HepG2 (cell line): ENCODE results near the gene OPA3. TPM values are rescaled to one million over a fixed set of nuclear protein-coding genes. Genes with fewer than 3 reads are reported as not detected.

Source experiments
- ATF4 ChIP-seq, 2 experiments: fragments of 450-650 bp in 1 of 2; sonication (generic) in 1 of 2; formaldehyde crosslinking; IDR thresholded peaks; 2 replicates each; pipeline versions ENCODE4 v1.5.0 to v1.8.0; 2020 to 2022; ENCODE audit warnings: mild to moderate bottlenecking in 1 of 2, missing genetic modification reagents in 1 of 2
- EHMT2 ChIP-seq: fragments of 200-600 bp; sonication (generic); IDR thresholded peaks from 2 replicates; pipeline ENCODE4 v1.7.0; 2017; ENCODE audit warnings: antibody characterized with exemption, low read depth, low read length, borderline replicate concordance
- HOMEZ ChIP-seq: IDR thresholded peaks from 2 replicates; pipeline ENCODE4 v1.6.1; 2016; ENCODE audit warnings: low read depth
- HOXA3 ChIP-seq: sonication (generic); formaldehyde crosslinking; IDR thresholded peaks from 2 replicates; pipeline ENCODE4 v1.5.0; 2020; ENCODE audit warnings: missing genetic modification reagents
- IRX3 ChIP-seq: sonication (generic); formaldehyde crosslinking; IDR thresholded peaks from 2 replicates; pipeline ENCODE4 v1.8.1; 2023; ENCODE audit warnings: mild to moderate bottlenecking, low read depth, missing genetic modification reagents, borderline replicate concordance
- KAT7 ChIP-seq: IDR thresholded peaks from 2 replicates; pipeline ENCODE4 v1.6.1; 2018; ENCODE audit warnings: borderline replicate concordance, missing compliant biosample characterization
- KDM1A ChIP-seq: IDR thresholded peaks from 2 replicates; pipeline ENCODE4 v1.6.1; 2016; ENCODE audit warnings: missing compliant biosample characterization
- LBX2 ChIP-seq: sonication (generic); formaldehyde crosslinking; IDR thresholded peaks from 2 replicates; pipeline ENCODE4 v1.5.0; 2020; ENCODE audit warnings: missing genetic modification reagents, mild to moderate bottlenecking, borderline replicate concordance
- MAFG ChIP-seq: sonication (generic); formaldehyde crosslinking; IDR thresholded peaks from 2 replicates; pipeline ENCODE4 v1.5.1; 2020; ENCODE audit warnings: mild to moderate bottlenecking, missing genetic modification reagents
- RCOR2 ChIP-seq: IDR thresholded peaks from 2 replicates; pipeline ENCODE4 v1.6.1; 2016; ENCODE audit warnings: missing biosample characterization, missing genetic modification reagents
- RNF2 ChIP-seq: fragments of 450-650 bp; conservative IDR thresholded peaks from 2 replicates; pipeline ENCODE4 v1.6.1; 2016; ENCODE audit warnings: low read depth
- SOX6 ChIP-seq, 2 experiments: fragments of 450-650 bp in 1 of 2; sonication (generic) in 1 of 2; formaldehyde crosslinking in 1 of 2; IDR thresholded peaks; 2 replicates each; pipeline versions ENCODE4 v1.4.0 to v1.6.1; 2017 to 2020; ENCODE audit warnings: antibody characterized with exemption in 1 of 2, mild to moderate bottlenecking in 1 of 2, missing genetic modification reagents in 1 of 2
- SP4 ChIP-seq: sonication (generic); formaldehyde crosslinking; IDR thresholded peaks from 2 replicates; pipeline ENCODE4 v1.8.1; 2023; ENCODE audit warnings: mild to moderate bottlenecking, missing genetic modification reagents
- ZBTB10 ChIP-seq: sonication (generic); formaldehyde crosslinking; IDR thresholded peaks from 2 replicates; pipeline ENCODE4 v1.4.0; 2020; ENCODE audit warnings: missing genetic modification reagents, borderline replicate concordance
- ZBTB34 ChIP-seq: sonication (generic); formaldehyde crosslinking; IDR thresholded peaks from 2 replicates; pipeline ENCODE4 v1.8.0; 2022; ENCODE audit warnings: mild to moderate bottlenecking, missing genetic modification reagents
- ZFP36L1 ChIP-seq: sonication (generic); formaldehyde crosslinking; IDR thresholded peaks from 2 replicates; pipeline ENCODE4 v1.8.0; 2022; ENCODE audit warnings: mild to moderate bottlenecking, missing genetic modification reagents, moderate library complexity
- ZNF138 ChIP-seq: sonication (generic); formaldehyde crosslinking; IDR thresholded peaks from 2 replicates; pipeline ENCODE4 v1.5.0; 2020; ENCODE audit warnings: mild to moderate bottlenecking, low read depth, missing genetic modification reagents
- ZNF205 ChIP-seq: IDR thresholded peaks from 2 replicates; pipeline ENCODE4 v1.6.1; 2018; ENCODE audit warnings: missing biosample characterization, missing genetic modification reagents
- ZNF552 ChIP-seq: sonication (generic); formaldehyde crosslinking; IDR thresholded peaks from 2 replicates; pipeline ENCODE4 v1.9.0; 2022; ENCODE audit warnings: missing genetic modification reagents, mild to moderate bottlenecking, borderline replicate concordance
- ZNF580 ChIP-seq: IDR thresholded peaks from 2 replicates; pipeline ENCODE4 v1.6.1; 2016; ENCODE audit warnings: low read depth, borderline replicate concordance
- ZNF740 ChIP-seq: sonication (generic); formaldehyde crosslinking; IDR thresholded peaks from 2 replicates; pipeline ENCODE4 v1.4.0; 2020; ENCODE audit warnings: missing genetic modification reagents
- polyA plus RNA-seq, 8 experiments: library from polyadenylated mRNA; depleted of rRNA in 3 of 8; stranded (reverse) in 7 of 8; unstranded in 1 of 8; fragments of >200 nt; fragmentation: Illumina TruSeq in 4 of 8; extraction: Trizol in 4 of 8; gene quantifications; 2 replicates each; pipeline versions ENCODE4 v1.2.1 to v1.2.3, GENCODE V29; 2011 to 2016; ENCODE audit warnings: low read depth in 4 of 8, missing spikeins in 1 of 8, mixed read lengths in 1 of 8; ENCODE audit not compliant: insufficient read depth in 1 of 8
- total RNA-seq, 5 experiments: library from RNA; depleted of rRNA; stranded (reverse); fragments of >200 nt; fragmentation: Illumina TruSeq; extraction: Trizol; gene quantifications; 2 replicates each; pipeline ENCODE4 v1.2.3, GENCODE V29; 2016; ENCODE audit warnings: low read depth in 1 of 5

OPA3 gene
- total and polyA plus RNA-seq, 2 of the 13 experiments (the other 11 are each of a cell fraction or from before 2014, with no cell fraction given) = 8.3 to 17.7 TPM

GRCh38 chr19:45591004-45591637 lies 6.5 kb upstream of the OPA3 start (continued):
- peak; percentile 82; the same call in 1 of the 2 replicates for TF ChIP-seq ZNF580 (CRISPR knock-in tag)
- no peak for TF ChIP-seq SOX6 (IDR thresholded peaks at IDR 0.05)
- TF ChIP-seq SOX6 (CRISPR knock-in tag; IDR thresholded peaks at IDR 0.05) = peak; percentile 37; the same call in 1 of the 2 replicates
- peak; percentile 89 for TF ChIP-seq RNF2
- no peak for TF ChIP-seq LBX2
- no peak for TF ChIP-seq KAT7
- peak; percentile 83 for TF ChIP-seq HOXA3 (CRISPR knock-in tag)
- TF ChIP-seq RCOR2 (CRISPR knock-in tag) = peak; percentile 61; the same call in 1 of the 2 replicates
- 0 out of 2 replicates have a peak, but pooled peaks have one; percentile 36 for TF ChIP-seq IRX3
- 0 out of 2 replicates have a peak, but pooled peaks have one; percentile 55 for TF ChIP-seq HOMEZ (CRISPR knock-in tag)
- TF ChIP-seq ZFP36L1 (CRISPR knock-in tag) = no peak
- TF ChIP-seq MAFG (CRISPR knock-in tag) = no peak
- TF ChIP-seq ZNF740 (CRISPR knock-in tag) = no peak
- no peak for TF ChIP-seq SP4 (CRISPR knock-in tag)
- no peak for TF ChIP-seq KDM1A (CRISPR knock-in tag)
- TF ChIP-seq ZNF205 = peak; percentile 95
- peak in 1 of 2 experiments; percentile 44; a peak in 1 of 4 replicates for TF ChIP-seq ATF4 (CRISPR knock-in tag; IDR thresholded peaks at IDR 0.05)
- TF ChIP-seq ZBTB34 (CRISPR knock-in tag) = 0 out of 2 replicates have a peak, but pooled peaks have one; percentile 43
- no peak for TF ChIP-seq ZNF552 (CRISPR knock-in tag)
- TF ChIP-seq ZNF138 = 0 out of 2 replicates have a peak, but pooled peaks have one; percentile 49
- TF ChIP-seq ZBTB10 (CRISPR knock-in tag) = no peak
- no peak for TF ChIP-seq EHMT2
